DMS 273 (cell line): ENCODE data around the gene TIMM10.

Source experiments
- DNase-seq: peaks from one replicate; lab custom pipeline; 2025; ENCODE audit not compliant: unreplicated experiment; lab: John Stamatoyannopoulos, UW

The TIMM10 gene

GRCh38 chr11:57485217-57485990 lies 45.1 kb downstream of the TIMM10 start:
- no peak for DNase-seq

GRCh38 chr11:57484141-57484710 lies 46.3 kb downstream of the TIMM10 start:
- no peak for DNase-seq

GRCh38 chr11:57483562-57483918 lies 47.0 kb downstream of the TIMM10 start:
- peak; percentile 50 for DNase-seq

- DNase-seq = peak; percentile 86
Observed at GRCh38 chr11:57482782-57483561, 47.6 kb downstream of the TIMM10 start.

- no peak for DNase-seq
Observed at GRCh38 chr11:57481915-57482781, 48.4 kb downstream of the TIMM10 start.

- no peak for DNase-seq
Observed at GRCh38 chr11:57481315-57481714, 49.2 kb downstream of the TIMM10 start.

GRCh38 chr11:57480409-57481137 lies 50.0 kb downstream of the TIMM10 start:
- DNase-seq = peak; percentile 85

- peak; percentile 29 for DNase-seq
Observed at GRCh38 chr11:57479911-57480310, 50.6 kb downstream of the TIMM10 start.

GRCh38 chr11:57479021-57479663 lies 51.4 kb downstream of the TIMM10 start:
- DNase-seq = no peak
